ENCODE data around the gene PCYT1A.
"Not testable (repeated sequence)": the region's sequence is repeated elsewhere in the genome, so short reads cannot be mapped to it uniquely, and the experiment has no call there.

The PCYT1A gene

GRCh38 chr3:196315821-196316220 lies 28.3 kb upstream of the PCYT1A start:
- no peak overlapping the region for H3K4me3 ChIP-seq (ENCODE audit: low read length)
- peak; percentile 27 for DNase-seq (ENCODE audit: low read depth)
- no peak for TF ChIP-seq CTCF (IDR thresholded peaks at IDR 0.05; ENCODE audit: insufficient read depth, low read depth, low read length, missing control alignments)

DNA sequence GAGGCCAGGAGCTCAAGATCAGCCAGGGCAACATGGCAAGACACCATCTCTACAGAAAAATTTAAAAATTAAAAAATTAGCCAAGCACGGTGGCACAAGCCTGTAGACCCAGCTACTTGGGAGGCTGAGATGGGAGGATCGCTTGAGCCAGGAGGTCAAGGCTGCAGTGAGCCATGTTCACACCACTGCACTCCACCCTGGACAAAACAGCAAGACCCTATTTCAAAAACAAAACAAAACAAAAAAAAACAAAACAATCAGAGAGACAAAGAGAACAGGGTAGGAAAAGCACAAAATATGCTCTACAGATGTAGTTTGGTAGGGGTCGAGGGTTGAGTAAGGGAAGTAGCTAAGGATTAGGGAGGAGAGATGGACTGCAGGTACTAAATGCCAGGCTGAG lies 27.1 kb upstream of the PCYT1A start:
- no peak for TF ChIP-seq CTCF (IDR thresholded peaks at IDR 0.05; ENCODE audit: insufficient read depth, low read depth, low read length, missing control alignments)
- no peak overlapping the region for H3K4me3 ChIP-seq (ENCODE audit: low read length)
- no peak for DNase-seq (ENCODE audit: low read depth)

DNA sequence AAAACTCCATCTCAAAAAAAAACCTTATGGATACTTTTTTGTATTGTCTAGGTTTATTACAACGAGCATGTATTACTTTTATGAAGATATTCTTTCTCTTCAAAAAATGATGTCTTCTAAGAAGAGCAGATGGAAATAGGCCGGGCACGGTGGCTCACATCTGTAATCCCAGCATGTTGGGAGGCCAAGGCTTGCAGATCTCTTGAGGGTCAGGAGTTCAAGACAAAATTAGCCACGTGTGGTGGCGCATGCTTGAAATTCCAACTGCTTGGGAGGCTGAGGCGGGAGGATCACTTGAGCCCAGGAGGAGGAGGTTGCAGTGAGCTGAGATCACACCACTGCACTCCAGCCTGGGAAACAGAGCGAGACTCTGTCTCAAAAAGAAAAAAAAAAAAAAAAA lies 26.6 kb upstream of the PCYT1A start:
- not testable (repeated sequence) for H3K4me3 ChIP-seq (ENCODE audit: low read length); DNase-seq (ENCODE audit: low read depth)

DNA sequence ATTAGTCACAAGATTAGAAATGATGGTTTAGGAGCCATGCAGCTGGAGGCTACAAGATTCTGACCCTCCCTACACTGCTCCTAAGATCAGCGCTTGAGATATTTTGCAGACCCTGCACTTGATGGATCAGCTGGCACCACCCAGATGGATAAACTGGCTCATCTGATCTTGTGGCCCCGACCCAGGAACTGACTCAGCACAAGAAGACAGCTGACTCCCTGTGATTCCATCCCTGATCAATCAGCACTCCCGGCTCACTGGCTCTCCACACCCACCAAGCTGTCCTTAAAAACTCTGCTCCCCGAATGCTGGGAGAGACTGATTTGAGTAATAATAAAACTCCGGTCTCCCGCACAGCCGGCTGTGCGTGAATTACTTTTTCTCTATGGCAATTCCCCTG lies 15.4 kb upstream of the PCYT1A start:
- not testable (repeated sequence) for DNase-seq (ENCODE audit: low read depth)

DNA sequence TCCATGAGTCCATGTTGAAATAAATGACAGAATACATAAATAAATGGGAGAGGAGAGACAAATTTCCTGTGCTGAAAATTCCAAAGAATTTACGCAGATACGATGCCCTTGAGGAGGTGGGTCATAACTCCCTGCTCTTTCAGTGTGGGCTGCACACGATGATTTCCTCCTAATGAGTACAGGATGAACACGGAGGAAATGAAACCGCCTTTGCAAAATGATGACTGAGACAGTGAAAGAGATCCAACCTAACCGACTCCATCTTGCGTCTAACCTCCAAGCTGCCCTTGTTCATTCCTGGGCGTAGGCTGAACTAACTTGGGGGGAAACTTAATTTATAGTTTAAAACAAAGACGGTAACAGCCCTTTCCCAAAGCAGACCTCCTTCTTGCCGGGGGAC lies 15.0 kb upstream of the PCYT1A start:
- DNase-seq (ENCODE audit: low read depth); H3K4me3 ChIP-seq (ENCODE audit: low read length): not testable (repeated sequence)

More for the DNA sequence above, 15.4 kb upstream of the PCYT1A start:
- H3K4me3 ChIP-seq (ENCODE audit: low read length): not testable (repeated sequence)

DNA sequence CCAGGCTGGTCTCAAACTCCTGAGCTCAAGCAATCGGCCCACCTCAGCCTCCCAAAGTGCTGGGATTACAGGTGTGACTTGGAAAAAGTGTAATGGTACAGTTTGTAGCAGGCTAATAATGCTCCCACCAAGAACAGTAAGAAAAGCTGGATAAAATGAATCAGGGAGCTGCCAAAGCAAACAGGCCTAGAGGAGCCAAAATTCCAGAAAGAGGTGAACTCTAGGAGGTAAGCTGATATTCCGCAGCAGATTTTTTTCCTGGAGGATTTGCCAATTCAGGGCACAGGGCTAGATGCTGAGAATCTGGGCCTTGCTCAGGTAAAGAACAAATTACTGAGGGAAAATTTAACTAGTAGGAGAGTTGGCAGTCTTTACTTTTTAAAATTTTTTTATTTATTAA lies 11.0 kb upstream of the PCYT1A start:
- H3K4me3 ChIP-seq (ENCODE audit: low read length): no peak overlapping the region
- no peak for DNase-seq (ENCODE audit: low read depth)
- no peak for TF ChIP-seq CTCF (IDR thresholded peaks at IDR 0.05; ENCODE audit: insufficient read depth, low read depth, low read length, missing control alignments)

- no peak for DNase-seq (ENCODE audit: low read depth)
- no peak overlapping the region for H3K4me3 ChIP-seq (ENCODE audit: low read length)
- no peak for TF ChIP-seq CTCF (IDR thresholded peaks at IDR 0.05; ENCODE audit: insufficient read depth, low read depth, low read length, missing control alignments)
Measured at GRCh38 chr3:196292286-196292923, 4.9 kb upstream of the PCYT1A start.

GRCh38 chr3:196288141-196288460 lies 575 bp upstream of the PCYT1A start:
- no peak for DNase-seq (ENCODE audit: low read depth)
- TF ChIP-seq CTCF (IDR thresholded peaks at IDR 0.05; ENCODE audit: insufficient read depth, low read depth, low read length, missing control alignments): no peak
- H3K4me3 ChIP-seq (ENCODE audit: low read length): peak overlapping the region; percentile 99

- no peak for TF ChIP-seq CTCF (IDR thresholded peaks at IDR 0.05; ENCODE audit: insufficient read depth, low read depth, low read length, missing control alignments)
- peak; percentile 37 for DNase-seq (ENCODE audit: low read depth)
- peak overlapping the region; percentile 99 for H3K4me3 ChIP-seq (ENCODE audit: low read length)
Measured at GRCh38 chr3:196287090-196287439, 461 bp downstream of the PCYT1A start.

Measured in epithelial cell of esophagus (primary cell).